ENCODE data around the gene HIPK4. TPM values are rescaled to one million over a fixed set of nuclear protein-coding genes. Genes with fewer than 3 reads are reported as not detected.

HIPK4 gene
- total and polyA plus RNA-seq, 4 donors = 0.02 to 0.17 TPM; not detected in 2

- H3K9ac ChIP-seq (ENCODE audit: low read depth in 1 of 2, low read length in 2 of 2) = no peak overlapping the region
- peaks cover 0 to 16% (median 8%) of the 10 kb centered on the region in 4 donors for H3K36me3 ChIP-seq (ENCODE audit: control insufficient read depth in 4 of 4, insufficient read depth in 3 of 4, low read depth in 1 of 4, low read length in 3 of 4)
- peak; percentile 97 for DNase-seq (ENCODE audit: low spot score)
- H3K9me3 ChIP-seq (ENCODE audit: control insufficient read depth in 4 of 4, low read length in 3 of 4) = no peaks in the 10 kb centered on the region
- no peaks in the 10 kb centered on the region for H3K4me1 ChIP-seq (ENCODE audit: control insufficient read depth in 4 of 4, insufficient read depth in 4 of 4, low read length in 3 of 4)
- WGBS = 49% methylated on average over 28 of the region's 28 CpGs
- no peaks in the 10 kb centered on the region for H3K27me3 ChIP-seq (ENCODE audit: control insufficient read depth in 4 of 4, insufficient read depth in 4 of 4, low read length in 3 of 4)
- TF ChIP-seq ZBTB33 (IDR thresholded peaks at IDR 0.05) (no peak), GABPA (IDR thresholded peaks at IDR 0.05 in 1 of 2, conservative IDR thresholded peaks at IDR 0.05 in 1 of 2) (no peak), RAD21 (IDR thresholded peaks at IDR 0.05) (no peak), SP1 (IDR thresholded peaks at IDR 0.05) (no peak), HNF4A (conservative IDR thresholded peaks at IDR 0.05) (no peak), MAX (IDR thresholded peaks at IDR 0.05) (no peak), YY1 (IDR thresholded peaks at IDR 0.05) (no peak), CTCF (IDR thresholded peaks at IDR 0.05; ENCODE audit: low read depth, low read length, missing input control) (no peak), JUND (IDR thresholded peaks at IDR 0.05) (no peak), HNF4G (IDR thresholded peaks at IDR 0.05) (no peak), REST (IDR thresholded peaks at IDR 0.05) (no peak), FOXA2 (IDR thresholded peaks at IDR 0.05) (no peak), NR2F2 (IDR thresholded peaks at IDR 0.05) (no peak), ATF3 (IDR thresholded peaks at IDR 0.05) (no peak), EGR1 (IDR thresholded peaks at IDR 0.05; ENCODE audit: low read depth in 2 of 2) (no peak), FOXA1 (IDR thresholded peaks at IDR 0.05) (no peak), TAF1 (conservative IDR thresholded peaks at IDR 0.05) (no peak), RXRA (IDR thresholded peaks at IDR 0.05) (no peak)
- no peak overlapping the region for H3K27ac ChIP-seq (ENCODE audit: low read depth in 1 of 2, low read length in 2 of 2)
- peak overlapping the region in 1 of 3 donors; percentile 33 for H3K4me3 ChIP-seq (ENCODE audit: low read depth in 1 of 3, low read length in 3 of 3)
Measured at GRCh38 chr19:40365613-40366401, 24.2 kb downstream of the HIPK4 start.

All from liver (tissue), 9 donors.